ENCODE results near the gene AP1G1. TPM values are rescaled to one million over a fixed set of nuclear protein-coding genes. Genes with fewer than 3 reads are reported as not detected.

AP1G1 gene
- total and polyA plus RNA-seq, 2 of the 8 experiments (the other 6 are each of a cell fraction or from before 2014, with no cell fraction given) = 43.9 to 68.4 TPM

GRCh38 chr16:71738855-71739254 is 69.8 kb downstream of the AP1G1 start (continued):
- TF ChIP-seq, protein P1, sequence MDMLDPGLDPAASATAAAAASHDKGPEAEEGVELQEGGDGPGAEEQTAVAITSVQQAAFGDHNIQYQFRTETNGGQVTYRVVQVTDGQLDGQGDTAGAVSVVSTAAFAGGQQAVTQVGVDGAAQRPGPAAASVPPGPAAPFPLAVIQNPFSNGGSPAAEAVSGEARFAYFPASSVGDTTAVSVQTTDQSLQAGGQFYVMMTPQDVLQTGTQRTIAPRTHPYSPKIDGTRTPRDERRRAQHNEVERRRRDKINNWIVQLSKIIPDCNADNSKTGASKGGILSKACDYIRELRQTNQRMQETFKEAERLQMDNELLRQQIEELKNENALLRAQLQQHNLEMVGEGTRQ (IDR thresholded peaks at IDR 0.05; ENCODE audit: low read length) = no peak
- TF ChIP-seq SIRT6 (IDR thresholded peaks at IDR 0.05; ENCODE audit: low read length) (no peak), EGR1 (IDR thresholded peaks at IDR 0.05; ENCODE audit: borderline replicate concordance, low read depth, low read length) (no peak), KDM5A (IDR thresholded peaks at IDR 0.05; ENCODE audit: low read length) (no peak), SP2 (IDR thresholded peaks at IDR 0.05; ENCODE audit: low read length) (no peak), CHD7 (IDR thresholded peaks at IDR 0.05; ENCODE audit: insufficient replicate concordance, low read length) (no peak)
